ENCODE data around the gene TUBGCP3.

TUBGCP3 gene

GRCh38 chr13:112525356-112525945, 62.5 kb downstream of the TUBGCP3 start:
- Histone ChIP-seq H3K27me3 (ENCODE audit: insufficient read depth, low read depth) (no peaks in the 10 kb centered on the region), H3K27ac (no peak overlapping the region), H4K20me1 (ENCODE audit: insufficient read depth) (no peaks in the 10 kb centered on the region), H3K4me2 (no peak overlapping the region), H3K79me2 (ENCODE audit: insufficient read depth, low read depth) (no peaks in the 10 kb centered on the region), H3K36me3 (ENCODE audit: insufficient read depth) (no peaks in the 10 kb centered on the region), H3K9ac (no peak overlapping the region), H2AFZ (ENCODE audit: low read depth) (no peak overlapping the region), H3K4me1 (ENCODE audit: low read depth, poor library complexity, severe bottlenecking) (no peaks in the 10 kb centered on the region), H3K4me3 (IDR thresholded peaks at IDR 0.05; ENCODE audit: insufficient read depth, low read depth, low read length) (no peak overlapping the region)
- no peak for TF ChIP-seq CTCF (conservative IDR thresholded peaks at IDR 0.05; ENCODE audit: low read depth, low read length)

- Histone ChIP-seq H3K9ac (no peak overlapping the region), H4K20me1 (ENCODE audit: insufficient read depth) (no peaks in the 10 kb centered on the region), H3K4me2 (no peak overlapping the region), H3K4me1 (ENCODE audit: low read depth, poor library complexity, severe bottlenecking) (no peaks in the 10 kb centered on the region), H3K4me3 (IDR thresholded peaks at IDR 0.05; ENCODE audit: insufficient read depth, low read depth, low read length) (no peak overlapping the region), H3K36me3 (ENCODE audit: insufficient read depth) (no peaks in the 10 kb centered on the region), H3K27me3 (ENCODE audit: insufficient read depth, low read depth) (no peaks in the 10 kb centered on the region), H2AFZ (ENCODE audit: low read depth) (no peak overlapping the region), H3K27ac (no peak overlapping the region), H3K79me2 (ENCODE audit: insufficient read depth, low read depth) (no peaks in the 10 kb centered on the region)
- TF ChIP-seq CTCF (conservative IDR thresholded peaks at IDR 0.05; ENCODE audit: low read depth, low read length) = no peak
Measured at GRCh38 chr13:112522578-112522977, 65.4 kb downstream of the TUBGCP3 start.

- no peaks in the 10 kb centered on the region for H3K79me2 ChIP-seq (ENCODE audit: insufficient read depth, low read depth)
- H4K20me1 ChIP-seq (ENCODE audit: insufficient read depth) = no peaks in the 10 kb centered on the region
- H3K36me3 ChIP-seq (ENCODE audit: insufficient read depth) = no peaks in the 10 kb centered on the region
- no peak overlapping the region for H3K4me3 ChIP-seq (IDR thresholded peaks at IDR 0.05; ENCODE audit: insufficient read depth, low read depth, low read length)
- no peak overlapping the region for H3K9ac ChIP-seq
- no peaks in the 10 kb centered on the region for H3K27me3 ChIP-seq (ENCODE audit: insufficient read depth, low read depth)
- no peak for TF ChIP-seq CTCF (conservative IDR thresholded peaks at IDR 0.05; ENCODE audit: low read depth, low read length)
- H3K4me1 ChIP-seq (ENCODE audit: low read depth, poor library complexity, severe bottlenecking) = no peaks in the 10 kb centered on the region
- H2AFZ ChIP-seq (ENCODE audit: low read depth) = no peak overlapping the region
- H3K4me2 ChIP-seq = no peak overlapping the region
- no peak overlapping the region for H3K27ac ChIP-seq
Measured at GRCh38 chr13:112521073-112521685, 66.8 kb downstream of the TUBGCP3 start.

GRCh38 chr13:112519517-112520060, 68.4 kb downstream of the TUBGCP3 start:
- no peak overlapping the region for H2AFZ ChIP-seq (ENCODE audit: low read depth)
- no peaks in the 10 kb centered on the region for H3K27me3 ChIP-seq (ENCODE audit: insufficient read depth, low read depth)
- H3K4me3 ChIP-seq (IDR thresholded peaks at IDR 0.05; ENCODE audit: insufficient read depth, low read depth, low read length) = no peak overlapping the region
- no peak for TF ChIP-seq CTCF (conservative IDR thresholded peaks at IDR 0.05; ENCODE audit: low read depth, low read length)
- no peaks in the 10 kb centered on the region for H3K79me2 ChIP-seq (ENCODE audit: insufficient read depth, low read depth)
- H3K9ac ChIP-seq = no peak overlapping the region
- no peaks in the 10 kb centered on the region for H3K36me3 ChIP-seq (ENCODE audit: insufficient read depth)
- H3K4me2 ChIP-seq = no peak overlapping the region
- H3K4me1 ChIP-seq (ENCODE audit: low read depth, poor library complexity, severe bottlenecking) = no peaks in the 10 kb centered on the region
- H3K27ac ChIP-seq = no peak overlapping the region
- no peaks in the 10 kb centered on the region for H4K20me1 ChIP-seq (ENCODE audit: insufficient read depth)
